ENCODE measurements around the gene CDK19.
A peak's percentile ranks its signal among the peaks of the same experiment; 100 is the strongest.
"Not testable (repeated sequence)": the region's sequence is repeated elsewhere in the genome, so short reads cannot be mapped to it uniquely, and the experiment has no call there.

Gene CDK19

DNA sequence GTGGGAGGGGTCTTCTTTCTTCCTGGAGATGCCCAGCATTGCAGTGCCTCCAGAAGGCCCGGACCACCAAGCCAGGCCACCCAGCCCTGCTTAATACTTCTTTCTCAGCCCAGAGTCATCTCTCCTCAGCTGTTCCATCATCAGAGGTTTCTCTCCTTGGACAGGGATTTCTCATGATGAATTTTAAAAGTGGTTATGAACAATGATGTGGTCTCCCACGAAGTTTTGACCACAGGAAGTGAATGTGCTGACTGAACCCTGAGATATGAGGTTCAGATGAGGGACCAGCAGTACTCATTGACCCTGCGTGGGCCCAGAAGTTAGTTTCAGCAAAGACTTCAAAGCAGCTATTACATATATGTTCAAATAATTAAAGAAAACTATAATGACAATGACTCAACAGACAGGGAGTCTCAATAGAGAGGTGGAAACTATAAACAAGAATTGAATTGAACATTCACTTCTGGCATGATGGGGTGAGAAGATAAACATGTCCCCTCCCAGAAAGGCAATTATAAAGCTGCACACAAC is 224.4 kb downstream of the CDK19 start:
- peak overlapping the region; percentile 99 for H3K27ac Mint-ChIP-seq
- peaks cover 12% of the 10 kb centered on the region for H3K4me1 Mint-ChIP-seq
- H3K27me3 Mint-ChIP-seq = no peaks in the 10 kb centered on the region
- no peaks in the 10 kb centered on the region for H3K36me3 Mint-ChIP-seq
- H3K4me3 Mint-ChIP-seq = no peak overlapping the region
- peaks cover 4% of the 10 kb centered on the region for H3K9me3 Mint-ChIP-seq
- ATAC-seq (ENCODE audit: low read depth) (no peak), DNase-seq (ENCODE audit: low spot score in 2 of 2) (no peak)

DNA sequence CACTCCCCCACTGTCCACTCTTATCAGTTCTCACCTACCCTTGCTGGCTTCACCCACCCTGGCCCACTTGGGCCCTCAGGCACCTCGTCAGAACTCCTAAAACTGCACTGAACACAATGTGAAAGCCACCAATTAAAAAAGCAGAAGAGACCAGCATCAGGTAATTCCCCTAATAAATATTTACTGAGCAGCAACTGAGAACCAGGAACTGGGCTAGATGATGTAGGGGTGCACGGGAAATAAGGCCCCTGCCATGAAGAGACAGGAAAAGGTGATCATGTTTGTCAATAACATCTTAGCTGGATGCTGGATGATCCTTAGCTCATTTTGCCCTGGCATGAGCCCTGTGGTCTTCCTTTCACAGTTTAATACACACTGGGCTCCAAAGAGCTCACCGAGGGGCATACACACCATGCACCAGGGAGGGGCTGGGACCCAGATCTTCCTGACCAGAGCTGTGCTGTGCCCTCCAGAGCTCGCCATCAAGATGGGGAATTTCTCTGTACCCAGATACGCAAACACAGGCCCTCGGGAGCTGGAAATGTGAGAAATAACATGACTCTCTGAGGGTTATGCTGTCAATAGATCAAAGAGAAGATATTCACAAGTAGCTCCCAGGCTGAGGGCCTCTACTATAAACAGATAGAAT is 225.3 kb downstream of the CDK19 start:
- peak overlapping the region; percentile 99 for H3K27ac Mint-ChIP-seq

DNA sequence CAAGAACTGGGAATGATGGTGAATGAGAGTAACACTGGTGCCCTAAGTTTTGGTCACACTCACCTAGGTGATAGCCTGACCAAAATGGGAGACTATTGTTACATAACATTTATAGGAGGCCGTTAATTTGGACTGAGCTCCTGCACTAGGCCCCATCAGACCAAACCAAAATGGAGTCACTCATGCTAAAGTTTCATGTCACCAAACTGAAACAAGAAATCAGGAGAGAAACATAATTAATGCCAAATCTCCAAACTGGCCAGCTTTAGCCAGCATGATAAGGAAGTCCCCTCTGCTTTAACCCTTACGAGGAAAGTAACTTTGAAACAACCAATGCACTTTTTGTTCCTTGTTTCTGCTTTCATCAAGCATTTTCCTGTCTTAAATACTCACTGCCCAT is 227.9 kb downstream of the CDK19 start:
- Mint-ChIP-seq H3K9me3 (no peaks in the 10 kb centered on the region), H3K27ac (no peak overlapping the region), H3K36me3 (no peaks in the 10 kb centered on the region), H3K27me3 (no peaks in the 10 kb centered on the region), H3K4me3 (no peak overlapping the region), H3K4me1 (peaks cover 12% of the 10 kb centered on the region)
- DNase-seq (ENCODE audit: low spot score in 2 of 2) (no peak), ATAC-seq (ENCODE audit: low read depth) (no peak)

More for the DNA sequence above, 225.3 kb downstream of the CDK19 start:
- ATAC-seq (ENCODE audit: low read depth) (peak; percentile 99), DNase-seq (ENCODE audit: low spot score in 2 of 2) (peak; percentile 38 to 56)
- peak overlapping the region; percentile 46 for H3K4me3 Mint-ChIP-seq
- no peaks in the 10 kb centered on the region for H3K27me3 Mint-ChIP-seq
- H3K36me3 Mint-ChIP-seq = no peaks in the 10 kb centered on the region
- peaks cover 12% of the 10 kb centered on the region for H3K4me1 Mint-ChIP-seq
- peaks cover 4% of the 10 kb centered on the region for H3K9me3 Mint-ChIP-seq

DNA sequence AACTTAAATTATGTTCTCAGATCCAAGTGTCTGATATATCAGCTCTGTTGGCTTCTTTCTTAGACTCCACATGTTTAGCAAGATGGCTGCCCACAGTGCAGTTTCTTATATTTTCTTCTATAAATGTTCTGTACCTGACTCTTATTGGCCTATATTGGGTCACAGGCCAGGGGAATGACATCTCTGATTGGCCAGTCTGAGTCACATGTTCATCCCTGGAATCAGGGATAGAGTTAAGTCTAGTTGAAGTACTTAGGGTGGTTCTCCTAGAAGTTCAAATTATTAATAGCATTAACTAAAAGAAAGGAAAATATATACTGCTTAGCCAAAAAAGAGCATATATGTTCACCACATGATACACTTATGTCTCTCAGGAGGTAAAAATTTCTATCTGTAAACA is 233.6 kb downstream of the CDK19 start:
- Mint-ChIP-seq H3K27ac (no peak overlapping the region), H3K36me3 (peaks cover 3% of the 10 kb centered on the region), H3K4me3 (no peak overlapping the region), H3K27me3 (no peaks in the 10 kb centered on the region), H3K4me1 (no peaks in the 10 kb centered on the region), H3K9me3 (peaks cover 1% of the 10 kb centered on the region)
- ATAC-seq (ENCODE audit: low read depth) = no peak
- DNase-seq (ENCODE audit: low spot score in 2 of 2) = no peak

DNA sequence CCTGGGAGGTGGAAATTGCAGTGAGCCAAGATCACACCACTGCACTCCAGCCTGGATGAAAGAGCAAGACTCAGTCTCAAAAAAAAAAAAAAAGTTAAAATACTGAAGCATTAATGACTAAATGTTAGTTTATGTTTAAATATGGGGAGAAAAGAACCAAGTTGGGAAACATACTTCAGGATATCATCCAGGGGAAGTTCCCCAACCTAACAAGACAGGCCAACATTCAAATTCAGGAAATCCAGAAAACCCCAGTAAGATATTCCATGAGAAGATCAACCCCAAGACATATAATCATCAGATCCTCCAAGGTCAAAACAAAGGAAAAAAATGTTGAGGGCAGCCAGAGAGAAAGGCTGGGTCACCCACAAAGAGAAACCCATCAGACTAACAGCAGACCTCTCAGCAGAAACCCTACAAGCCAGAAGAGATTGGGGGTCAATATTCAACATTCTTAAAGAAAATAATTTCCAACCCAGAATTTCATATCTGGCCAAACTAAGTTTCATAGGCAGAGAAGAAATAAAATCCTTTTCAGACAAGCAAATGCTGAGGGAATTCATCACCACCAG is 237.6 kb downstream of the CDK19 start:
- not testable (repeated sequence) for H3K4me1 Mint-ChIP-seq; H3K36me3 Mint-ChIP-seq; H3K4me3 Mint-ChIP-seq; H3K9me3 Mint-ChIP-seq; H3K27ac Mint-ChIP-seq; ATAC-seq (ENCODE audit: low read depth); H3K27me3 Mint-ChIP-seq; DNase-seq (ENCODE audit: low spot score in 2 of 2)

DNA sequence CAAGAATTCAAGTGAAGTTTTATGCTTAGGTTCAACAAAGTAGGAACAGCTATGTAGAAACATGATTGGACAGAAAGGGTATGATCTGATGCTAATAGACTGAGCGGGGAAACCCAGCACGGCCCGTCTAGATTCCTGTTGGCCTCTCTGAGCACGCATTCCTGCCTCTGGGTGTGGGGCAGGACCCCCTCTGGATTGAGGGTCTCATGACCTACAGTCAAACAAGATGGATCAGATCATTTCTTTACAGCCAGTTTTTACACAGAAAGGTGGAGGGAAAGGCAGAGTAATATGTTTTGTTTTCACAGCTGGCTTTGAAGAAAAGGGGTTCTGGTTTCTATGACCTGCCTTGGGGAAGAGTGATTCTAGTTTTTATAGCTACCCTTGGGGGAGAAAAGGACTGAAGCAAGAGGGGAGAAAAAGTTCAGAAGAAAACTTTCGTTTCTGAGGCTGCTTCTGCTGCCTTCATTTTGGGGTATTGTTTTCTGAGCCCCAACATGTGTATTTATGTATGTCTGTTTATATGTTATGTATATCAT is 239.3 kb downstream of the CDK19 start:
- Mint-ChIP-seq H3K4me1 (no peaks in the 10 kb centered on the region), H3K4me3 (no peak overlapping the region), H3K9me3 (peaks cover 1% of the 10 kb centered on the region), H3K27ac (no peak overlapping the region), H3K36me3 (peaks cover 3% of the 10 kb centered on the region), H3K27me3 (no peaks in the 10 kb centered on the region)
- no peak for DNase-seq (ENCODE audit: low spot score in 2 of 2)
- no peak for ATAC-seq (ENCODE audit: low read depth)

DNA sequence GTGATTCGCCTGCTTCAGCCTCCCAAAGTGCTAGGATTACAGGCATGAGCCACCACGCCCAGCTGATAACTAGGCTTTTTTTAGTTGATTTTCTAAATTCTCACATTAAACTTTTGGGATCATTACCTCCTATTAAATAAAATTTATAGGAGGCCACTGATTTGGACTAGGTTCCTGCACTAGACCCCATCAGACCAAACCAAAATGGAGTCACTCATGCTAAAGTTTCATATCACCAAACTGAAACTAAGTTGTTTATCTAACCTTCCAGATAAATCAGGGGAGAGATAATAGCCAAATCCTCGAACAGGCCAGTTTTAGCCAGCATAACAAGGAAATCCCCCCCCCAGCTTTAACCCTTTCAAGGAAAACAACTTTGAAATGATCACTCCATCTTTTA is 240.5 kb downstream of the CDK19 start:
- Mint-ChIP-seq H3K27ac (no peak overlapping the region), H3K36me3 (peaks cover 3% of the 10 kb centered on the region), H3K9me3 (no peaks in the 10 kb centered on the region), H3K4me3 (no peak overlapping the region), H3K27me3 (no peaks in the 10 kb centered on the region), H3K4me1 (no peaks in the 10 kb centered on the region)
- ATAC-seq (ENCODE audit: low read depth) (no peak), DNase-seq (ENCODE audit: low spot score in 2 of 2) (no peak)

DNA sequence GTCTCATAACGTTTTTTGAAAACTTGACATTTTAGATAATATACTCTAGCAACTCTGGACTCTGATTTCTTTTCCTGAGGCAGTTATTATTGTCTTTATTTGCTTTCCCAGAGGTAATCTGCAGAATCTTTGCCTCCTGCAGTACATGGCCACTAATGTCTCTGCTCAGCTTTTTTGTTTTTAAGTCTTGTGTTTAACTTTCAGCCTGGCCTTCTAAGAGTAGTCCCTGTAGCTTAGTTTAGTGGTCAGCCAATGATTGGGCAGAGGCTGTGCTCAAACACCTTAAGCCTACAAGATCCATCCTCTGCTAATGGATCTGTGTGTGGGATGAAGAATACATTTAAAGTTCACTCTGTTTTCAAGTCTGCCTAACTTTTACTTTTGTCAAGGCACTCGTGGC is 241.7 kb downstream of the CDK19 start:
- Mint-ChIP-seq H3K27me3 (no peaks in the 10 kb centered on the region), H3K27ac (no peak overlapping the region), H3K4me3 (no peak overlapping the region), H3K9me3 (no peaks in the 10 kb centered on the region), H3K4me1 (no peaks in the 10 kb centered on the region), H3K36me3 (peaks cover 3% of the 10 kb centered on the region)
- no peak for DNase-seq (ENCODE audit: low spot score in 2 of 2)
- no peak for ATAC-seq (ENCODE audit: low read depth)

DNA sequence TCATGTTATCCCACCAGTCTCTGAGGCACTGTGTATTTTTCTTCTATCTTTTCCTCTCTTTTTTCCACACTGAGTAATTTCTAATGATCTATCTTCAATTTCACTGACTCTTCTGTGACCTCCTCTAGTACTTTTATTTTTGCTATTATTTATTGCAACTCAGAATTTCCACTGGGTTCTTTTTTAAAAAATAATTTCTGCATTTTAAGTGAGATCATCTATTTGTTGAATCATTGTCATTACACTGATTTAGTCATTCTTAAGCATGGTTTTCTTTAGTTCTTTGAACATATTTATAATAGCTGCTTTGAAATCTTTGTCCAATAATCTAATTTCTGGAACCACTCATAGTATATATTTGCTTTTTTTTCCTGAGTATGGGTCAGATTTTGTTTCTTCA is 242.1 kb downstream of the CDK19 start:
- ATAC-seq (ENCODE audit: low read depth) (no peak), DNase-seq (ENCODE audit: low spot score in 2 of 2) (no peak)
- Mint-ChIP-seq H3K27ac (no peak overlapping the region), H3K36me3 (peaks cover 3% of the 10 kb centered on the region), H3K4me1 (peaks cover 3% of the 10 kb centered on the region), H3K9me3 (no peaks in the 10 kb centered on the region), H3K27me3 (no peaks in the 10 kb centered on the region), H3K4me3 (no peak overlapping the region)

DNA sequence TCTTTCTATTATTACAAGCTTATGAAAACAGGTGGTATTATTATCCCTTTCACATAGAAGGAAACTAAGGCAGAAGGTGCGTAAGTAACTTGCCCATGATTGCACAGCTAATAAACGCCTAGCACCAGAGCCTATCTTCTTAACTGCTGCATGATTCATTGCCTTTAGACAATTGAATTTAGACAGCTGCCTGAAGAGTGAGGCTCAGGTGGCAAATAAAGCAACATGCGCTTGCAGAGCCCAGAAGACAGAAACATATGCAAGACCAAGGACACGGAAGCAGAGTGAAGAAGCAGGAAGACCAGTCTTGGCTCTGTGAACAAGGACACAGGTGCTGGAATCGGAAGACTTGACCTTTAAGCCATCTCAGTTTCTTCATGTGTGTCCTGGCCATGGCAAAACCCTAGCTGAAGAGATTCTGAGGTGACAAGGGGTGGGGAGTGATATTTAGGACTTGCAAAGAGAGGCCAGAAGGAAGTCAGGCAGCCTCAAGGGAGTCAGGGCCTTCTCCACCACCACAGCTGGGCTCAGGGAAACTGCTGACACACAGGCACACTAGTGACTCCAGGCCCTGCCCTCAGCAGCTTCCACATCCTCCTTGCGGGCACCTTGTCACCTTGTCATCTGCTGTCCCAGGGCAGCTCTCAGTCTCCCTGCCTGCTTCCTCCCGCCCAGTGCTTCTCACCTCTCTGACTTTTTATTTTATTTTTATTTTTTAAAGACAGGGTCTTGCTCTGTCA is 247.1 kb downstream of the CDK19 start:
- H3K27me3 Mint-ChIP-seq = no peaks in the 10 kb centered on the region
- H3K27ac Mint-ChIP-seq = peak overlapping the region; percentile 69
- peaks cover 15% of the 10 kb centered on the region for H3K4me1 Mint-ChIP-seq
- no peaks in the 10 kb centered on the region for H3K9me3 Mint-ChIP-seq
- no peak overlapping the region for H3K4me3 Mint-ChIP-seq
- no peaks in the 10 kb centered on the region for H3K36me3 Mint-ChIP-seq
- DNase-seq (ENCODE audit: low spot score in 2 of 2) (no peak), ATAC-seq (ENCODE audit: low read depth) (peak; percentile 61)

DNA sequence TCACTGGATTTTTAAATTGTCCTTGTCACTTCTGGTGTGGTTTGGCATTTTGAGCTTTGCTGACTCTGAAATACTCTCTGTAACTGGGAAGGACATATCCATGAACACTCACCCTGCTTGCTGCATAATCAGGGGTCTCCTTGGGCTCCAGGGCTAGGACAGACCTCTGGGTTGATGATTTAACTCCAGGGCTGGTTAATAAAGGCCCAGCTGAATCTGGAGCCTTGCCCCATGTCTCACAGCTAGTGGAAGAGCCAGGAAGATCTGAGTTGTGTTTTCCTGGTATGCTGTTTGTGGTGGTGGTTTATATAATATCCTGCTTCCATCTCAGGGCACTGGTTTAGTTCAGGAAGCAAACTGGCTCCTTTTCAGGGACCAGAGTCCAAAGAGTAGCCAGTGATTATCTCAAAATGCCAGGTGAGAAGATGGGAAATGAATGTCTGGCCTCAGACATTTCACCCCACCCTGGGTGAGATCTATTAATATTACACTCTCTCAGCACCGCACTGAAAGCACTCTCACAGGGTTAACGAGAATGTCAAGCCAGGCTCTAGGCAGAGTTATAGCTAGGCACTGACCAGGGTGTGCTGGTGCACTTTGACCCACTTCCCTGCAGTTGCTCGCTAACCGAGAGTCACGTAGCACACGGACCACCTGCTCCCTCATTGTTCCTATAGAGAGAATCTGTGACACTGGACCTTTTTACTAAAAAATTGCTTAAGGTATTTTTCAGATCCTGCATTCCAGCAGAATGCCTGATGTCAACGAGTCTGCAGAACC is 248.7 kb downstream of the CDK19 start:
- DNase-seq (ENCODE audit: low spot score in 2 of 2) (no peak), ATAC-seq (ENCODE audit: low read depth) (no peak)
- Mint-ChIP-seq H3K4me3 (no peak overlapping the region), H3K27ac (peak overlapping the region; percentile 36), H3K9me3 (peaks cover 1% of the 10 kb centered on the region), H3K27me3 (no peaks in the 10 kb centered on the region), H3K4me1 (peaks cover 27% of the 10 kb centered on the region), H3K36me3 (no peaks in the 10 kb centered on the region)

DNA sequence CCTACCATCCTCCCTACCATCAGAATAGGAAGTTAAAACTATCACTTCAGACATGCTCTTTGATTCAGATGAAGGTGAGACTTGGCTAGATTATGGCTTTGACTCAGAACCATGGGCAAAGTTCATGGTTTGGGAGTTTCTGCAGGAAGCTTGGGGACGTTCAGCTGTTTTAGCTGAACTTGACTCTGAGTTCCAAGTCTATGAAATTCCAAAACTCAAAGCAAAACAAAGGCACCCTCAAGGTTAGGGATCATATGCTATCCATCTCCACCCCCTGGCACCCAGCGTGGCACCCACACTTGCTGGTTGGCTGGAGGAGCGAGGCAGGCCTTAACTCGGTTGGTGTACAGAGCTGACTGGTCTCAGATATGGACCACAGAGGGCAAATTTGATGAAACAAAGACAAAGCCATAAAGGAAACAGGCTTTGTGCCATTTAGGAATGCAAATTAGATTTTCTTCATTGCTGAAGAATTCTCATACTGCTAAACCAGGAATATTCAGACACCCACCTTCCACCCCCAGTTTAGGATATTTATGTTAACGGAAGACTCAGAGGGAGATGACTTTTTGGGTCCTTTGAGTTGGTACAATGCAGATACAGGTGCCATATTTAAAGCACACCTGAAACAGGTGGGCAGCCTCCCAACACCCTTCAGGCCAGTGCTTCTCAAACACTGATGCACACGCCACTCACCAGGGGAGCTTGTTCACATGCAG is 250.4 kb downstream of the CDK19 start:
- no peaks in the 10 kb centered on the region for H3K36me3 Mint-ChIP-seq
- H3K27ac Mint-ChIP-seq = peak overlapping the region; percentile 14
- H3K4me3 Mint-ChIP-seq = no peak overlapping the region
- no peak for DNase-seq (ENCODE audit: low spot score in 2 of 2)
- H3K4me1 Mint-ChIP-seq = peaks cover 41% of the 10 kb centered on the region
- no peak for ATAC-seq (ENCODE audit: low read depth)
- H3K9me3 Mint-ChIP-seq = peaks cover 1% of the 10 kb centered on the region
- no peaks in the 10 kb centered on the region for H3K27me3 Mint-ChIP-seq

DNA sequence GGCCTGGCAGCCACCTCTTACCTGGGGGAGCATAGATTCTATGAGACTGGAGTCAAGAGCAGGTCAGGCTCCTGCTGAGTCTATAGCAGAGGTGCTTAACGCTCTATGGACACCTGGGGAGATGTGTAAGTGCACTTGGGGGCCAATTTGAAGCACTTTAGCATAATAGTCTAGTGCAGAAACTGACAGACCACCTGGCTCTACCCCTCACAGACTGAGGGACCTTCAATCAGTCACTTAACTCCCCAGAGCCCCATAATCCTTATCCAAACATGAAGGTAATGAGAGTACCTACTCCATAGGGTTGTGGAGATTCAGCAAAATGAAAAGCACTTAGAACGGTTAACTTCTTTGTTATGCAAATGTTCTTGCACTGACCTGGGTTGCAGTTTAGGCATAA is 251.6 kb downstream of the CDK19 start:
- DNase-seq (ENCODE audit: low spot score in 2 of 2) = no peak
- Mint-ChIP-seq H3K9me3 (peaks cover 1% of the 10 kb centered on the region), H3K4me1 (peaks cover 44% of the 10 kb centered on the region), H3K36me3 (no peaks in the 10 kb centered on the region), H3K27ac (peak overlapping the region; percentile 3), H3K4me3 (no peak overlapping the region), H3K27me3 (no peaks in the 10 kb centered on the region)
- ATAC-seq (ENCODE audit: low read depth) = no peak

Measured in memory B cell (primary cell).